SK-N-MC (cell line): Measurements from ENCODE around the gene FRMD4A.

Experiments used
- DNase-seq: peaks from one replicate; pipeline ENCODE4 v3.0.0-alpha.2; 2011; ENCODE audit warnings: low read depth, low spot score
- H3K27ac ChIP-seq: fragments of 200-600 bp; sonication (generic); 2 replicates; pipeline ENCODE4 v1.5.1; 2016; ENCODE audit warnings: mixed run types
- H3K36me3 ChIP-seq: fragments of 200-600 bp; sonication (generic); 2 replicates; pipeline ENCODE4 v1.6.1; 2017; ENCODE audit warnings: antibody characterized with exemption, low read length, mixed read lengths; ENCODE audit not compliant: insufficient read depth
- H3K4me3 ChIP-seq: fragments of 200-600 bp; sonication (generic); 2 replicates; pipeline ENCODE4 v1.5.1; 2016
- H3K9ac ChIP-seq: fragments of 200-600 bp; sonication (generic); 2 replicates; pipeline ENCODE4 v1.8.0; 2017; ENCODE audit warnings: mixed run types, mixed read lengths; ENCODE audit not compliant: insufficient read length
- H3K9me3 ChIP-seq: fragments of 200-600 bp; sonication (generic); 2 replicates; pipeline ENCODE4 v1.6.1; 2017; ENCODE audit warnings: low read depth, mild to moderate bottlenecking, antibody characterized with exemption, low read length, moderate library complexity, mixed read lengths
- EZH2 ChIP-seq: fragments of 200-600 bp; sonication (generic); IDR thresholded peaks from one replicate; pipeline ENCODE4 v1.6.1; 2017; ENCODE audit warnings: antibody characterized with exemption
- FOXP2 ChIP-seq: optimal IDR thresholded peaks from 2 replicates; pipeline ENCODE3; 2011; ENCODE audit warnings: mild to moderate bottlenecking, moderate library complexity; ENCODE audit not compliant: insufficient read depth; ENCODE audit errors: extremely low read length, control extremely low read depth
- POLR2AphosphoS5 ChIP-seq: IDR thresholded peaks from 2 replicates; pipeline ENCODE4 v1.6.1; 2012; ENCODE audit warnings: mild to moderate bottlenecking, low read depth, low read length, borderline replicate concordance

FRMD4A gene

GRCh38 chr10:13637303-13637856 is 693.3 kb downstream of the FRMD4A start:
- Histone ChIP-seq H3K27ac (no peak overlapping the region), H3K9ac (no peak overlapping the region), H3K9me3 (no peaks in the 10 kb centered on the region), H3K4me3 (no peak overlapping the region), H3K36me3 (no peaks in the 10 kb centered on the region)
- no peak for TF ChIP-seq FOXP2
- TF ChIP-seq EZH2, result no peak
- no peak for TF ChIP-seq POLR2AphosphoS5
- no peak for DNase-seq

GRCh38 chr10:13636776-13637175 is 693.9 kb downstream of the FRMD4A start:
- Histone ChIP-seq H3K9me3 (no peaks in the 10 kb centered on the region), H3K36me3 (no peaks in the 10 kb centered on the region), H3K27ac (no peak overlapping the region), H3K9ac (no peak overlapping the region), H3K4me3 (no peak overlapping the region)
- no peak for DNase-seq
- TF ChIP-seq POLR2AphosphoS5 (no peak), EZH2 (no peak), FOXP2 (no peak)

- no peak for DNase-seq
- Histone ChIP-seq H3K9me3 (no peaks in the 10 kb centered on the region), H3K27ac (no peak overlapping the region), H3K9ac (no peak overlapping the region), H3K36me3 (no peaks in the 10 kb centered on the region), H3K4me3 (no peak overlapping the region)
- TF ChIP-seq FOXP2 (no peak), EZH2 (no peak), POLR2AphosphoS5 (no peak)
Observed at GRCh38 chr10:13634207-13634606, 696.5 kb downstream of the FRMD4A start.

GRCh38 chr10:13633689-13634088 is 697.0 kb downstream of the FRMD4A start:
- no peak for TF ChIP-seq POLR2AphosphoS5
- no peak for TF ChIP-seq EZH2
- TF ChIP-seq FOXP2, result no peak
- H3K27ac ChIP-seq, result no peak overlapping the region
- H3K9ac ChIP-seq, result no peak overlapping the region
- no peak overlapping the region for H3K4me3 ChIP-seq
- DNase-seq, result no peak
- H3K9me3 ChIP-seq, result no peaks in the 10 kb centered on the region
- no peaks in the 10 kb centered on the region for H3K36me3 ChIP-seq

GRCh38 chr10:13632884-13633440 is 697.8 kb downstream of the FRMD4A start:
- H3K9me3 ChIP-seq, result no peaks in the 10 kb centered on the region
- TF ChIP-seq EZH2, result no peak
- TF ChIP-seq POLR2AphosphoS5, result no peak
- no peak for TF ChIP-seq FOXP2
- no peak overlapping the region for H3K4me3 ChIP-seq
- DNase-seq, result no peak
- H3K27ac ChIP-seq, result no peak overlapping the region
- no peak overlapping the region for H3K9ac ChIP-seq
- H3K36me3 ChIP-seq, result no peaks in the 10 kb centered on the region

- no peak overlapping the region for H3K27ac ChIP-seq
- no peak overlapping the region for H3K9ac ChIP-seq
- no peak for TF ChIP-seq FOXP2
- TF ChIP-seq EZH2, result no peak
- TF ChIP-seq POLR2AphosphoS5, result no peak
- H3K36me3 ChIP-seq, result no peaks in the 10 kb centered on the region
- DNase-seq, result no peak
- H3K4me3 ChIP-seq, result no peak overlapping the region
- no peaks in the 10 kb centered on the region for H3K9me3 ChIP-seq
Observed at GRCh38 chr10:13632440-13632839, 698.3 kb downstream of the FRMD4A start.

GRCh38 chr10:13631594-13631993 is 699.1 kb downstream of the FRMD4A start:
- H3K9me3 ChIP-seq, result no peaks in the 10 kb centered on the region
- H3K4me3 ChIP-seq, result no peak overlapping the region
- no peaks in the 10 kb centered on the region for H3K36me3 ChIP-seq
- DNase-seq, result no peak
- TF ChIP-seq POLR2AphosphoS5 (no peak), EZH2 (no peak), FOXP2 (no peak)
- H3K9ac ChIP-seq, result no peak overlapping the region
- no peak overlapping the region for H3K27ac ChIP-seq

GRCh38 chr10:13630231-13630630 is 700.5 kb downstream of the FRMD4A start:
- Histone ChIP-seq H3K4me3 (no peak overlapping the region), H3K9me3 (no peaks in the 10 kb centered on the region), H3K36me3 (no peaks in the 10 kb centered on the region), H3K27ac (no peak overlapping the region), H3K9ac (no peak overlapping the region)
- TF ChIP-seq EZH2, result no peak
- no peak for TF ChIP-seq FOXP2
- TF ChIP-seq POLR2AphosphoS5, result no peak
- DNase-seq, result no peak

GRCh38 chr10:13629116-13629515 is 701.6 kb downstream of the FRMD4A start:
- Histone ChIP-seq H3K27ac (no peak overlapping the region), H3K9ac (no peak overlapping the region), H3K36me3 (no peaks in the 10 kb centered on the region), H3K9me3 (no peaks in the 10 kb centered on the region), H3K4me3 (no peak overlapping the region)
- DNase-seq, result no peak
- TF ChIP-seq FOXP2 (no peak), POLR2AphosphoS5 (no peak), EZH2 (no peak)
